HK-2 (cell line): ENCODE data around the gene STIL.
"Not testable (repeated sequence)": the region's sequence is repeated elsewhere in the genome, so short reads cannot be mapped to it uniquely, and the experiment has no call there.

Source experiments
- DNase-seq: peaks from one replicate; pipeline ENCODE4 v3.0.0-alpha.2; 2018; ENCODE audit not compliant: unreplicated experiment

STIL gene

DNA sequence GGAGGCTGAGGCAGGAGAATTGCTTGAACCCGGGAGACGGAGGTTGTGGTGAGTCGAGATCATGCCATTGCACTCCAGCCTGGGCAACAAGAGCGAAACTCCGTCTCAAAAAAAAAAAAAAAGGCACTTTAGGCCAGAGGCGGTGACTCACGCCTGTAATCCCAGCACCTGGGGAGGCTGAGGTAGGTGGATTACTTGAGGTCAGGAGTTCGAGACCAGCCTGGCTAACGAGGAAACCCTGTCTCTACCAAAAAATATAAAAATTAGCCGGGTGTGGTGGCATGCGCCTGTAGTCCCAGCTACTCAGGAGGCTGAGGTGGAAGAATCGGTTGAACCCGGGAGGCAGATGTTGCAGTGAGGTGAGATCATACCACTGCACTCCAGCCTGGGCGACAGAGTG lies 6.0 kb upstream of the STIL start:
- DNase-seq = not testable (repeated sequence)

DNA sequence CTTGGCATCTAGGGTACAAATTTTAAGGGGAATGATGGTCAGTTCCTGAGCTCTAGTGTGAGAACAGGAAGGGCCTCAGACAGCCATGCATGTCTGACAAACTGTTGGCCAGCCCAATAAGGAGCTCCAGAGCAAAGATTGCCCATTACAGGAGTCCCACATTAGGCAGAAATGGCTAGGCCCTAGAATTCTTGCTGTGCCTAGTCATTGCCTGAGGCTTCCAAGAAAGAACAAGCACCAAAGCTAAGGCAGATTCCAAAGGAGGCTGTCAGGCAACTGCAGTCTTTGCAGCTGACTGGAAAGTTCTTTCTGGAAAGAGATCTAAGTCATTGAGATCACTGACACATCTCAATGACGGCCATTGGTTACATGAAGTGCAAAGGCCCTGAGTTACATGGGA lies 3.9 kb upstream of the STIL start:
- no peak for DNase-seq

DNA sequence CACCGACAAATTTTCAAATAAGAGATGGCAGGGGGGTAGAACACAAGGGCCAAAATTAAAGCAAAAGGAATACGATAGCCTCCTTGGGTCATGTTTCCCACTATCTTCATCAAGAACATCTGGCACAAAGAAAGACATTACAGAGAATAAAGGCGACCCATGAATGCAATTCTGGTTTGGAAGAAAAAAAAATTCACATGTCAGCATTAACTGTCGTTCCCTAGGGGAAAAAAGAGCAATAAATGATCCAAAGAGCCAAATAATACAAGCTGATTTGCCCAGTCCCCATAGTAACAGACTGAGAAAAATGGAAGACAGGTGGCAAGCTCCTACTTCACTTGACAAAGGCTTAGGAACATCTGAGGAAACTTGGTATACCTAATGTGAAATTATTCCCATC lies 4.5 kb downstream of the STIL start:
- no peak for DNase-seq

DNA sequence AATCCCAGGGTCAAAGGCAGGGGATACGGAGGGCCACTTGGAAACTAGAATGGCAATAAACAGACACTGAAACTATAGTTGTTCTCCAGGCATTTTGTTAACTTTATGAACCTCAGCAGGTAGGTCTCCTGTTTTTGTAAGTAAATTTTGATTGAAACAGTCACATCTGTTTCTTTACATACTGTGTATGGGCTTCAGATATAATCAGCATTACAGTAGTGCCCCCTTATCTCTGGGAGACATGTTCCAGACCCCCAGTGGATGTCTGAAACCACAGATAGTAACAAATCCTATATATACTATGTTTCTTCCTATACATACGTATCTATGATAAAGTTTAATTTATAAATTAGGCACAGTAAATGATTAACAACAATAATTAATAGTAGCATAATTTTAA lies 11.5 kb downstream of the STIL start:
- no peak for DNase-seq

DNA sequence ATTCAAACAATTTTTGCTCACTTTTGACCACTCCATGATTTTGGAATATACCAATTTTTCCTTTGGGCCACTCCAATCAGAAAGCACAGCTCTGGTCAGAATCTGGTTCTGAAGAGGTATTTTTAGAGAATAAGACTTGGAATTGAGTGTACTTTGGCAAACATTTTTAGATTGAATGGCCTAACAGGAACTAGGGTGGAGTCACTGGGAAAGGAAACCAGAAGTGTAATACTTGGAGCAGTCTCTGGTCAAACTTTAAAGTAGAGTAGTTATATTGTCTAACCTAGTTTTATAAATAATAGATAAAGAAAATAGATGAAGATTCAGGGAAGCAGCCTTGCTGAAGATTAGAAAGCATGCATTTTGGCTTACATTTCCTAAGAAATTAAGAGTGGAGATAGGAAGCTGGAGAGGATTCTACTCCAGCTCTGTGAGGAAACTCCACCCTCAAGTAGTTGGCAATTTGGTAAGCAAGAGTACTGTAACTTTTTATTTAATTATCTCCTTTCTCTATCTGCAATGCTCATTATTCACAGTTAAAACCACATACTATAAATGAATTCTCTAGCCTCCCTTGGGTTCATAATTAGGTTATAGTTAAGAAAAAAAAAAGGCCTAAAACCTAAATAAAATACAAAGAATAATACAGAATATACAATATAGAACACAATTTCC lies 15.8 kb downstream of the STIL start:
- no peak for DNase-seq

DNA sequence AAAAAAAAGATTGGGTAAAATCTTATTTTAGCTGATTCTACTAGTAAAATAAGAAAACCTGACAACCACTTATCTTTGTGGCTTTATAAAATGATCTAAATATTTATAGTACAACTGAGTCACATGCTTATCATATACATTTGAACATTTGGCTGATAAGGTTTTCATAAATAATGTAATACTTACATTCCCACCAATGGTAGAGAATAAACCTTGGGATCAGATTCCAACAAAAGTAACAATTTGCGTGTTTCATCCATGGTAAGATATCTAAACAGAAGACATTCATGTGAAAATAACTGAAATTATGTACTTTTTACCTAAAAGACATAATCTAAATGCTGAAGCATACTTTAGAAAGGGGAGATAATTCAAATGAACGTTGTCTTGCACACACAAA lies 18.4 kb downstream of the STIL start:
- DNase-seq = no peak

DNA sequence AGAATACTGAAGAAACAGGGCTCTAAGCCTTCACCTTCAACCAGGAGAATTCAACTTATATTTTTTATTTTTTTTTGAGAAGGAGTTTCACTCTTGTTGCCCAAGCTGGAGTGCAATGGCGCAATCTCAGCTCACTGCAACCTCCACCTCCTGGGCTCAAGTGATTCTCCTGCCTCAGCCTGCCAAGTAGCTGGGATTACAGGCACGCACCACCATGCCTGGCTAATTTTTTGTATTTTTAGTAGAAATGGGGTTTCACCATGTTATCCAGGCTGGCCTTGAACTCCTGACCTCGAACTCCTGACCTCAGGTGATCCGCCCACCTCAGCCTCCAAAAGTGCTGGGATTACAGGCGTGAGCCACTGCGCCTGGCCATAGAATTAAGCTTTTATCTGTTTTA lies 19.1 kb downstream of the STIL start:
- DNase-seq = not testable (repeated sequence)

DNA sequence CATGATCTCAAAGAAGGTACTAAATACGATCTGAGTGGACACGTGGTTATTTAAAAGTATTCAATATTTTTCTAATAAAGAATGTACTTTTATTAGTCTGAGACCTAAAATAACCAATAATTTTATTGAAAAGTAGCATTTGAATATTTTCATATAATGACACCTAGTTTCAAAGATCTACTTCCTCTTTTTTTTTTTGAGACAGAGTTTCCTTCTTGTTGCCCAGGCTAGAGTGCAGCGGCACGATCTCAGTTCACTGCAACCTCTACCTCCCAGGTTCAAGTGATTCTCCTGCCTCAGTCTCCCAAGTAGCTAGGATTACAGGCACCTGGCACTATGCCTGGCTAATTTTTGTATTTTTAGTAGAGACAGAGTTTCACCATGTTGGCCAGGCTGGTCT lies 25.8 kb downstream of the STIL start:
- DNase-seq = not testable (repeated sequence)

DNA sequence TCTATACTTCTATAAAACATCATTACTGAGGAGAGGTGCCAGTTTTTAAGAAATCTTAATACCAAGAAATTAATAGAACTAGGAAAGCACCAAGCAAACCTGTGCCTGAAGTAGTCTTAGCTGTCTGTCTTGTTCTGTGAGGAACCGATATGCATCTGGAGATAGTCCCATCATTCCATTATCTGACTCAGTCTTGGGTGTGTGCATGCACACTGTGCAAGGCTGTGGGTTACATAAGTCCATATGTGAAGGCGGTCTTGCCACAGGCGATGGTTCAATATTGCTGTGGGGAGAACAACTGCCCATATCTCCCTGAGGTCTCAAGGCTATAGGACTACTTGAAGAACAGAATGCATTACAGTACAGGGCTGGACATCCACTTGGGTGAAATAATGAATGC lies 33.8 kb downstream of the STIL start:
- DNase-seq = no peak

DNA sequence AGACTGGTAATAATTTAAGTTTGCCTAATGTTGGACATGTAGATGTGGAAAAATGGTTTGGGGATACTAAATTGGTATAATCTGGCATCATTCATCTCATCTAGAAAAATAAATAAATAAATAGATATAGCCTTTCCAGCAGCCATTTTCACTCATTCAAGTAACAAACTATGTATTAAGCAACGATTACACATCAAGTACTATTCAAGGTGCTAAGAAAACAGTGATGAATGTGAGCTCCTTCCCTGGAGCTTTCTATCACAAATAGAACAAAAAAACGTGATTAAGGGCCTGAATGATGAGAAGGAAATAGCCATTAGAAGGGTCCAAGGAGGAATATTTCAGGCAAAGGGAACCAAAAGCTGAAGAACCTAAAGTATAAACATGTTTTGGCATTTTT lies 37.1 kb downstream of the STIL start:
- no peak for DNase-seq

DNA sequence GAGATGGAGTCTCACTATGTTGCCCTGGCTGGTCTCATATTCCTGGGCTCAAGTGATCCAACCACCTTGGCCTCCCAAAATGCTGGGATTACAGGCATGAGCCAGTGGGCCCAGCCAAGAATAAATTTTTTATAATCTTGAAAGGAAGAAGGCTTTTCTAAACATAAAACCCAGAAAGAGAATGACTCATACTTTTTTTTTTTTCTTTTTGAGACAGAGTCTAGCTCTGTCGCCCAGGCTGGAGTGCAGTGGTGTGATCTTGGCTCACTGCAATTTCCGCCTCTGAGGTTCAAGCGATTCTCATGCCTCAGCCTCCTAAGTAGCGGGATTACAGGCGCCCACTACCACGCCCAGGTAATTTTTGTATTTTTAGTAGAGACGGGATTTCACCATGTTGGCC lies 38.1 kb downstream of the STIL start:
- DNase-seq = not testable (repeated sequence)

DNA sequence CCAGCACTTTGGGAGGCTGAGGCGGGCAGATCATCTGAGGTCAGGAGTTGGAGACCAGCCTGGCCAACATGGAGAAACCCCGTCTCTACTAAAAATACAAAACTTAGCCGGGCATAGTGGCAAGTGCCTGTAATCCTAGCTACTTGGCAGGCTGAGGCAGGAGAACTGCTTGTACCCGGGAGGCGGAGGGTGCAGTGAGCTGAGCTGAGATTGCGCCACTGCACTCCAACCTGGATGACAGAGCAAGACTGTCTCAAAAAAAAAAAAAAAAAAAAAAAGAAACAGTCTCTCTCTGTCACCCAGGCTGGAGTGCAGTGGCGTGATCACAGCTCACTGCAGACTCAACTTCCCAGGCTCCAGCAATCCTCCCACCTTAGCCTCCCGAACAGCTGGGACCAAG lies 48.4 kb downstream of the STIL start:
- not testable (repeated sequence) for DNase-seq

DNA sequence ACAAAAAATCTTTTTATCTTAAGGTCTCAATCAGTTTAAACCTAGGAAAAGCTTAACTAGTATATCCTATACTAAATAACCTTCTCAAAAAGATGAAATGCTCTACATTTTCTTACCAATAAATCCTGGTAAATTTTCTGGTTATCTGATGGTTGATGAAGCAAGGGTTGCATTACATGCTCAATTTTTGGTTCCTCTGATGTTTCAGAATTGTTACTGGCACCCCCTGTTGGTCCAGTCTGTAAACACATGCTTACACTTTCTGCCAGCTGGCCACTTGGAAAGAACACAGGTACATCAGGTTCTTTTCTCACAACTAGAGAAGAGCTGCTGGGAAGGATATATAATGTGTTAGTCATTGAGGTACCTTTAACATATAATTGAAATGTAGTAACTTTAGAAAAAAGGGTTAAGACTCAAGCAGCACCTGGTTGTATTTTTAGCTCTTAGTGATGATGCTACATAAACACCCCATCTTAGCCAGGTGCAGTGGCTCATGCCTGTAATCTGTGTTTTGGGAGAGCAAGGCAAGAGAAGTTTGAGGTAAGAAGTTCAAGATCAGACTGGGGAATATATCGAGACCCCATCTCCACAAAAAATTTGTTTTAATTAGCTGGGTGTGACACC lies 51.0 kb downstream of the STIL start:
- DNase-seq = peak; percentile 40

DNA sequence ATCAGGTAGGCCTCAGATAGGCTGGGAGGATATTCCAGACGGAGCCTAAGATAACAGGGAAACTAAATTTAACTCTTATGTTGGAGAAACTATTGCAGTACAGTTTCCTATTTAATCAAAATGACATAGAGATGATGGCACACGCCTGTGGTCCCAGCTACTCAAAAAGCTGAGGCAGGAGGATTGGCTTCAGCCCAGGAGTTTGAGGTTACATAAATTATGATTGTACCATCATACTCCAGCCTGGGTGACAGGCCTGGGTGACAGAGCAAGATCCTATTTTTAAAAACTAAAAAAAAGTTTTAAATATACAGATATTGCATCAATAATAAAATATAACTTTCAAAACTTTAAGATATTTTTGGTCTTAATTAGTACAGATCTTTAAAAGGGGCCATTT lies 56.7 kb downstream of the STIL start:
- no peak for DNase-seq

DNA sequence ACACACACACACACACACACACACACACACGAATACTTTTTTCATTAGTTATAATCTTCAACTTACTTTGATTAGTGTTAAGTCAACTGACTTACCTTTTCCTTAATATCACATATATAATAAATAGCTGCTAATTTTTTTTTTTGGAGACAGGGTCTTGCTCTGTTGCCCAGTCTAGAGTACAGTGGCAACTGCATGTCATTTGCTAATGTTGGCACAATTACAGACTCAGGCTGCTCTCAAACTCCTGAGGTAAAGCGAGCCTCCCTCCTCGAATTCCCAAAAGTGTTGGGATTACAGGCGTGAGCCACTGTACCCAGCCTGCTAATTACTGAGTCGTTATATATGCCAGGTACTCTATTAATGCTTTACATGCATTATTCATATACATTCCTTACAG lies 61.2 kb downstream of the STIL start:
- DNase-seq = no peak

DNA sequence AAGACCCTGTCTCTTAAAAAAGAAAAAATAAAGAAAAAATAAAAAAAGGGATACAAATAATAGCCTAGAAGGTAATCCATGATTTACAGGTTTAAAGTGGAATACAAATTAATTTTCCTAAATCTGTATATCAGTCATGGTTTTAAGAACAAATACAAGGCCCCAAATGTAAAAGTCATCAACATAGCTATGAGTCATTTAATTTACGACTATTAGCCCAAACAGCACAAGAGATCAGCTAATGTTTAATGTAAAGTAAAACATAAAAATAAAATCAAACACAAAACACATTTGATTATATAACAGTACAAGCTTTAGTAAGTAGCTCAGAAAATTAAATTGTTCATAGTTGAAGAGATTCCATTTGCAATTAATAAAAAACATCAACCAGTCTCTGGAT lies 61.6 kb downstream of the STIL start:
- no peak for DNase-seq

DNA sequence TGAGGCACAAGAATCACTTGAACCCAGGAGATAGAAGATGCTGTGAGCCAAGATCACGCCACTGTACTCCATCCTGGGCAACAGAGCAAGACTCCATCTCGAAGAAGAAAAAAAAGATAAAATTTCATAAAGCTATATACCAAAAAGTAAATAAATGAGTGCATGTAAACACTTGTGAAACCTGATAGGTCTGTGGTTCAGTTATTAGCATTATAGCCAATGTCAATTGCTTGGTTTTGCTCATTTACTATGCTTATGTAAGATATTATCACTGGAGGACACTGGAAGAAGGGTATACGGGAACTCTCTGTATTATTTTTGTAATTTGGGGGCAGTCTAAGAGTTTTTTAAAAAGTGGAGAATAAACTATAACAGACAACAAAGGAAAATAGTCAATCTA lies 64.2 kb downstream of the STIL start:
- DNase-seq = no peak

DNA sequence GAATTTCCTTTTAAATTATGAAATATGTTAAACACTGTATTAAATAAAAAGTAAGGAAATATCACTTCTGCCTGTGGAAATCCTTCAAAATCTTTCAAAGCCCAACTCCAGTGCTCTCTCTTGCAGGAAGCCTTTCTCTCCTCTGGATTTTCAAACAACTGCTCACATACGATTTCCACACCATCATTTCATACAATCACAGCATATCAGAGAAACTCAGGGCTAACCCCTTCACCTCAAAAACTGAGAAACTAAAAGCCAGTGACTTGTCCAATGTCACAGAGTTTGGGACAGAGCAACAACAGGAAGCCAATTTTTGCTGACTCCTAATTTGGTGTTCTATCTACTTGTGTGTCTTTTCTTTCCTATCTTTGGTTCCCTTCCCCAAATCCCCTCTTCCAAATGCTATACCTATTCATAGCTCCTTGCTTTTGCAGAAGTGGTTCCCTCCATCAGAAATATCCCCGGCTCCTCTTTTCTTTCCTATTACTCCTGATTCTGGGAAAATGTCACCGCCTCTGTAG lies 69.5 kb downstream of the STIL start:
- no peak for DNase-seq

DNA sequence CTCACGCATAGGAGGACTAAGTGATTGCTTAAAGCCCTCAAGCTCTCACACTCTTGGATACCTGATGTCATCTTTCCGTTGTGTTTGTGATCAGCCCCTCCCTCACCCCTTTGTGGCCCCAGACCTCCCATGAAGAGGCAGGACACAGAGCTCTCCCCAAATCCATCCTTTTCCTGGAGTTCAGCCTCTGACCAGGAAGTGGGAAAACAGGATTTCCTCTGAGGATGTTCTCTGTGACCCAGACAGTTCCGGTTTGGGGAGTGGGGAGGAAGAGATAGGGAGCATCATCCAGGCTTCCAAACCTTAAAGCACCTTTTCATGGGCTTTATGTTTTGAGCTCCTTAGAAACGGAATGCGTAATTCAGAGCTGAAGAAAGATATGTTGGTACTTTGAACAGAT lies 70.0 kb downstream of the STIL start:
- DNase-seq = no peak

DNA sequence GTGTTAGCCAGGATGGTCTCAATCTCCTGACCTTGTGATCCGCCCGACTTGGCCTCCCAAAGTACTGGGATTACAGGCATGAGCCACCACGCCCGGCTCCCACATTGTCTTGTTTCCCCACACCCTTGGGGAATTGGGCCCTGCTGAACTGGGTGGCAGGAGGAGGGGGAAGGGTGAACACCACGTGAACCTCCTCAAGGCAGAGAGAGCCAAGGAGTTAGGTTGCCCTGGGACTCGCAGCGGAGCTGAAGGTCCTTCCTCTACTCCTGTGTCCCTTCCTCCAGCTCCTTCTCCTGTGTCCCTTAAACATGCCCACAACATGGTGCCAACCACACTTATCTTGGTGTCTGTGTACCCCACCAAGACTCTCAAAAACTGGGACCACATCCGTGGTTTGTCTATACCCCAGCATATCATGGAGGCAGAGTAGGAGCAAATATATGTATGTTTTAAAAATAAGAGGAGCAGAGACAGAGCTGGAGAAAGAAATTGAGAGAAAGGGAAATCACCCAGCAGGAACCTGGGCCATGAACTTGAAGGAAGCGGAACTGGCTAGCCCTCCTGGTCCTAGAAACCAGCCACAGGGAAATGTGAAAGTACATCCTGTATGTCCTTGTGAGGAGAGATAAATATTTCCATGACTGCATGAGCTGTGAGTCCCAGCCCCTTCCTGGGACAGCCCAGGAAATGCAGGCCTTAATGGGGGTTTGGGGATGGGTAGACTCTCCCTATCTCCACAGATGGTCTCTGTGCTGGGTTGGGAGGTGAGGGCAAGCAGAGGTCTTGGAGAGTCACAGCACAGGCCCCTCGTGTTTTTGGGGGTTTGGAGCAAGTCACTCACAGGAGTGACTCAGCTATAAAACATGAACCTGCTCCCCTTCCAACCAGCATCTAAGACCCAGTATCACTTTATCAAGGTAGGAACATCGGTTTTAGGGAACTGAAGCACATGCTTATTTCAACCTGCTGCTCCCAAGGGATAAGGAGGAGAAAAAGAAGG lies 72.5 kb downstream of the STIL start:
- DNase-seq = no peak

DNA sequence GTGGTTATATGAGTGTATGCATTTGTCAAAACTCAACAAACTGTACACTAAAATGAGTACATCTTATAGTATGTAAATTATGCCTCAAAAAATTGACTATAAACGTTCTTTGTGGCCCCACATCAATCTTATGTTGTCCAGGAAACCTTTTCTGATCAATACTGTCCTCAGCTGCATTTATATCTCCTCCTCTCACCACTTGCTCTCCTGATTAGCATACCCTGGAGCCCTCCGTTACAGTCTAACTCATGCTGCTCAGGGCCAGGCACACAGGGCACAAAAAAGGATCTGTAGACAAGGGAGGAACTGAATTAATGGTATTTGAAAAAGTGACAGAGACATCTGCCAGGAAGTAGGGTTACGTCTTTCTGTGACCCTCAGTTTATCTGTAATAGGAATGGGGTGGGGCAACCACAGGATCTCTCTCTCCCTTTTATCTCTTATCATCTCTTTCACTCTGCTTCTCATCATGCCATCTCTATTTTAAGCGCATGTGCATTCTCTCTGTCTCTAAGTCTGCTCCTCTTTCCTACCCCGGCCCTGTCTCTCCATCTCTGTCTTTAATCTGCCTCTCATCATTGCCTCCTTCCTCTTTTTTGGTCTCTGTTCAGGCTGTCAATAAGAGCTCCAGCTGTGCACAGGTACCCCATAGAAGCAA lies 74.9 kb downstream of the STIL start:
- no peak for DNase-seq

DNA sequence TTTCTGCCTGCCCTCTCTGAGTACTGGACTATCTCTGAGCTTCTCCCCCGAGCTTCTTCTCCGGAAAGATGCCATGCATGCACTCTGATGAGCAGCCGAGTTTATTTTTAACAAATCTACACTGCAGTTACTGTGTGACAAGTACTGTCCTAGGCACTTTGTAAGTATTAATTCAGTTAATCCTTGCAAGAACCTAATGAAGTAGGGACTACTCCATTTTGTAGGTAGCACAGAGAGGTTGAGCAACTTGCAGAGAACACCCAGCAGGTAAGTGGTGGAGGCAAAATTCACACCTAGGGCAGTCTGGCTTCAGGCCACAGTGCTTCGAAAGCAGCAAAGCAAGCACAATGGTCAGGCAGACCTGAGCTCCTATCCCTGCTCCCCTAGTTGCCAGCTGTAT lies 78.1 kb downstream of the STIL start:
- DNase-seq = no peak
